C4-2B (cell line): ENCODE results near the gene INPPL1.

Experiments
- H3K27ac ChIP-seq: fragments of 450-650 bp; 2 replicates; pipeline ENCODE4 v1.5.1; 2017
- ZFX ChIP-seq: fragments of 450-650 bp; IDR thresholded peaks from 2 replicates; pipeline ENCODE4 v1.6.1; 2017
- TF ChIP-seq, protein P1 (sequence below): fragments of 450-650 bp; conservative IDR thresholded peaks from 2 replicates; pipeline ENCODE4 v1.5.1; 2017; ENCODE audit warnings: mild to moderate bottlenecking

Gene INPPL1

DNA sequence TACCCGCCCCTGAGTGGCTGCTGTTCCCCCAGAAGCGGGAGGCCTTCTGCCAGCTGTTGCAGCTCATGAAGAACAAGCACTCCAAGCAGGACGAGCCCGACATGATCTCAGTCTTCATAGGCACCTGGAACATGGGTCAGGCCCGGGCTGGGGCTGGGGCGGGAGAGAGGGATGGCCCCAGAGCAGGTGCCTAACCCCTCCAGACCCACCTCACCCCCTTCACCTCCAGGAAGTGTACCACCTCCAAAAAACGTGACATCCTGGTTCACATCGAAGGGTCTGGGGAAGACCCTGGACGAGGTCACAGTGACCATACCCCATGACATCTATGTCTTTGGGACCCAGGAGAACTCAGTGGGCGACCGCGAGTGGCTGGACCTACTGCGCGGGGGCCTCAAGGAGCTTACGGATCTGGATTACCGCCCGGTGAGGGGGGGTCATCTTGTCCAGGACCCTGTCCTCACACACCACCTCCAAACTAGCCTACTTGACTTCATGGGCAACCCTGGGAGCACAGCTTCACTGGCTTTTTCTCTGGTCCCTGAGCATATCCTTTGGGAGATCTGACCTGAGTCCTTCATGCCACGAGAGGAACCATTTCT, 6.3 kb downstream of the INPPL1 start:
- TF ChIP-seq, protein P1, sequence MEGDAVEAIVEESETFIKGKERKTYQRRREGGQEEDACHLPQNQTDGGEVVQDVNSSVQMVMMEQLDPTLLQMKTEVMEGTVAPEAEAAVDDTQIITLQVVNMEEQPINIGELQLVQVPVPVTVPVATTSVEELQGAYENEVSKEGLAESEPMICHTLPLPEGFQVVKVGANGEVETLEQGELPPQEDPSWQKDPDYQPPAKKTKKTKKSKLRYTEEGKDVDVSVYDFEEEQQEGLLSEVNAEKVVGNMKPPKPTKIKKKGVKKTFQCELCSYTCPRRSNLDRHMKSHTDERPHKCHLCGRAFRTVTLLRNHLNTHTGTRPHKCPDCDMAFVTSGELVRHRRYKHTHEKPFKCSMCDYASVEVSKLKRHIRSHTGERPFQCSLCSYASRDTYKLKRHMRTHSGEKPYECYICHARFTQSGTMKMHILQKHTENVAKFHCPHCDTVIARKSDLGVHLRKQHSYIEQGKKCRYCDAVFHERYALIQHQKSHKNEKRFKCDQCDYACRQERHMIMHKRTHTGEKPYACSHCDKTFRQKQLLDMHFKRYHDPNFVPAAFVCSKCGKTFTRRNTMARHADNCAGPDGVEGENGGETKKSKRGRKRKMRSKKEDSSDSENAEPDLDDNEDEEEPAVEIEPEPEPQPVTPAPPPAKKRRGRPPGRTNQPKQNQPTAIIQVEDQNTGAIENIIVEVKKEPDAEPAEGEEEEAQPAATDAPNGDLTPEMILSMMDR: no peak
- no peak for TF ChIP-seq ZFX
- H3K27ac ChIP-seq: no peak overlapping the region

DNA sequence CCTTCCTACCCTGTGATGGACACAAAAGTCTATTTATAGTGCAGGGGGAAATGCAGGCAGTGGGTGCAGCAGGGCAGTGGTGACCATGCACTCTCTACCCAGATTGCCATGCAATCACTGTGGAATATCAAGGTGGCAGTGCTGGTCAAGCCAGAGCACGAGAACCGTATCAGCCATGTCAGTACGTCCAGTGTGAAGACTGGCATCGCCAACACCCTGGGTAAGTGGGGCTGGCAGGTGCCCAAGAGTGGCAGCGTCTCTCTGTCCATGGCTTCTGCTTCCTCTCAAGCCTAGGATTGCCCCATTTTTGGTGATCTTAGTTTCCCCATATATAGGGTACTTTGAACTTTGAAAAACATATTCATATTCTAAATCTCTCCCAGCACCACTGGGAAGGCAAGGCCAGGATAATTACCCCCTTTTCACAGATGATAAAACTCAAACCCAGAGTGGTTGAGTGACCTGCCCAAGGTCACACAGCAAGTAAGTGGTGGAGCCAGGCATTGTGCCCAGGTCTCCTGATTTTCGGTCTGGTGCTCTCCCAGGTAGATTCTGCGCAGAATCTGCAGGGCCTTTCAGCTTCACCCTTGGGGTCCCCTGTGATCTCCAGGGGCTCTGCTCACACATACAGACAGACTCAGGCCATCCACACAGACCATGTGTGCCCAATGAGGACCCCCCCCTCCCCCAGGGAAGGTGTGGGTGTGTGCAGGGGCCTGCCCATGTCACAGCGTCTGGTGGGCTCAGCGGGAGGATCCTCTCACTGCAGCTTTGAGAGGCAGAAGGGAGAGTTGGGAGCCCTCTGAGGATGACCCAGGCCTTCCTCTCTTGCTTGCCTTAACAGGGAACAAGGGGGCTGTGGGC, 7.1 kb downstream of the INPPL1 start:
- TF ChIP-seq, protein P1: no peak
- TF ChIP-seq ZFX: no peak
- no peak overlapping the region for H3K27ac ChIP-seq

DNA sequence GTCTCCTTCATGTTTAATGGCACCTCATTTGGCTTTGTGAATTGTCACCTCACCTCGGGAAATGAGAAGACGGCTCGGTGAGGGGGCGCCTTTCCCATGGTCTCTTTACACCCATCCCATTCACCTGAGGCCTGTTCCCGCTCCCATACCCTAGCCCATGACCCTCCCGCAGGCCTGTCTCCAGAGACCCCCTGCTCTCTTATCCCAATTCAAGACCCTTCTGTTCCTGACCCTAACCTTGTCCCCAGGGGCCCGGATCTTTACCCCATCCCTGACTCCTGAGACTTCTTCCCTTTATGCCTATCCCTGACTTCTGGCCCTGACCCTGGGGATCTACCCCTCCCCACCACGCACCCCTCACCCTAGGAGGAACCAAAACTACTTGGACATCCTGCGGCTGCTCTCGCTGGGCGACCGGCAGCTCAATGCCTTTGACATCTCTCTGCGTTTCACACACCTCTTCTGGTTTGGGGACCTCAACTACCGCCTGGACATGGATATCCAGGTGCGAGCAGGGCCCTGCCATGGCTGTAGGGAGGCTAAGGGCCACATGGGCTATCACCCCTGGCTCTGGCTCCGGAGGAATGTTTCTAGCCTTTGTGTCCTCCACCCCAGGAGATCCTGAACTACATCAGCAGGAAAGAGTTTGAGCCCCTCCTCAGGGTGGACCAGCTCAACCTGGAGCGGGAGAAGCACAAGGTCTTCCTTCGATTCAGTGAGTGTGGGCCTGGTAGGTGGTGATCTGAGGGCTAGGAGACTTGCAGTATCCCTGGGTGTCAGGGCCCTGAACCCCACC, 7.9 kb downstream of the INPPL1 start:
- H3K27ac ChIP-seq: no peak overlapping the region
- TF ChIP-seq, protein P1: no peak
- no peak for TF ChIP-seq ZFX

DNA sequence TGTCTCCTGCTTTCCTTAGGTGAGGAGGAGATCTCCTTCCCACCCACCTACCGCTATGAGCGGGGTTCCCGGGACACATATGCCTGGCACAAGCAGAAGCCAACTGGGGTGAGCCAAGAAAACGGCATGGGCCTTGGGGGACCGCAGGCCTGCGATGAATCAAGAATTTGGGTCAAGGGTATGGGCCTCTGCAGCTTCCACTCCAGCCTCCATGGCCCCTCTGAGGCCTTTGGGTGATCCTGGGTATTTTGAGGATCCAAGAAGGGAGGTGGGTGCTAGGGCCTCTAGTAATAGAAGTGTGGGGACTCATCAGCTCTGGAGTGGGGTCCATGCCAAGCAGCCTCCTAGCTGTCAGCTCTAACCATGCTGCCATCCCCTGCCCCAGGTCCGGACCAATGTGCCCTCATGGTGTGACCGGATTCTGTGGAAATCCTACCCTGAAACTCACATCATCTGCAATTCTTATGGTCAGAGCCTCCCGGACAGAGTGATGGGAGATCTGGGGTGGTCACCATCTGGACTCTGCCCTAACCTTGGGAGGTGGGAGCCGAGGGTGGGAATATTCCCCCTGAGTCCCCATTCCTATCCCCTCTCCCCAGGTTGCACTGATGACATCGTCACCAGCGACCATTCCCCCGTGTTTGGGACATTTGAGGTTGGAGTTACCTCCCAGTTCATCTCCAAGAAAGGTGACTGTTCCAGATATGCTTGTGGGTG, 8.6 kb downstream of the INPPL1 start:
- TF ChIP-seq, protein P1: no peak
- no peak for TF ChIP-seq ZFX
- no peak overlapping the region for H3K27ac ChIP-seq

DNA sequence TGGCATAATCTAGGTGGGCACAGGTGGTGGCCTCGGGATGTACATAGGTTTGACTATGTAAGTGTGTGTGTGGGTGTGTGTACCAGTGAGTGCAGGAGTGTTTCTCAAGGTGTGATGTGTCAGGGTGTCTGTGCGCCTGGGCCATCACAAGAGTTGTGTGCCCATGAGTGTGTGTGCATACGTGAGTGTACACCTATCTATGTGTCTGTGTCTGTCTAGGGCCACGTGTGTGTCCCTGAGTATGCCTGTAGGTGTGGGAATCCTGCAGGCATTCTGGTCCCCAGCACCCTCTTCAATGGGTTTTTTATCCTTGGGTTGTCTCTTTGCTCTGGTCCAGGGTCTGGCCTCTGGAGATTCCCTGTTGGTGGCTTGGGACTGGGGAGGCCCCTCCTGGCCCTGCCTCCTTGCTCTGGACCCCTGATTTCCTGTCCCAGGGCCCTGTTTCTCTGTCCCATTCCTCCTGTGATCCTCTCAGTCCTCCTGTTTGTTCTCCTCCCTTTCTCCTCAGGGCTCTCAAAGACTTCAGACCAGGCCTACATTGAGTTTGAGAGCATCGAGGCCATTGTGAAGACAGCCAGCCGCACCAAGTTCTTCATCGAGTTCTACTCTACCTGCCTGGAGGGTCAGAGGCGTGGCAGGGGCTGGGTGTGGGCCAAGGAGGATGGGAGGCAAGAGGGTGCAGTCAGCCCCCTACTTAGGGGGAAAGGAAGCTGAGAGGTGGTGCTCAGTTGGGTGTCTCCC, 9.4 kb downstream of the INPPL1 start:
- H3K27ac ChIP-seq: no peak overlapping the region
- TF ChIP-seq, protein P1: no peak
- no peak for TF ChIP-seq ZFX

DNA sequence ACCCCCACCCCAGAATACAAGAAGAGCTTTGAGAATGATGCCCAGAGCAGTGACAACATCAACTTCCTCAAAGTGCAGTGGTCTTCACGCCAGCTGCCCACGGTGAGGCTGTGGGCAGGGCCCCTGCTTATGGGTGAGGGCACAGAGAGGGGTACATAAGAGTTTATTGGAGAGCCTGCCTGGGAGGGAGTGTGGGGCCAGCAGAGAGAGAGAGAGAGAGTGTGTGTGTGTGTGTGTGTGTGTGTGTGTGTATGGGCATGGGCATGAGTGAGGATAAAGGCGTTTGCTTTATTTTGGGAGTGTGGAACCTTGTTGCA, 9.9 kb downstream of the INPPL1 start:
- H3K27ac ChIP-seq: no peak overlapping the region
- TF ChIP-seq, protein P1: no peak
- no peak for TF ChIP-seq ZFX
